Stimulated activated CD8-positive, alpha-beta memory T cell treated with anti-CD3 and anti-CD28 coated beads, Interleukin-12 subunit alpha, Interleukin-12 subunit beta, amount 100 ng/mL, for 1 hour (primary cell): ENCODE data around the gene SCNN1B.
"Not testable (repeated sequence)": the region's sequence is repeated elsewhere in the genome, so short reads cannot be mapped to it uniquely, and the experiment has no call there.

Experiments
- DNase-seq: peaks from one replicate; pipeline ENCODE4 v3.0.0-alpha.2; 2020; ENCODE audit warnings: low read depth

Gene SCNN1B

GRCh38 chr16:23381702-23382101, 79.6 kb downstream of the SCNN1B start:
- not testable (repeated sequence) for DNase-seq

- DNase-seq, result no peak
Measured at GRCh38 chr16:23382279-23382678, 80.2 kb downstream of the SCNN1B start.

- no peak for DNase-seq
Measured at GRCh38 chr16:23383881-23384280, 81.8 kb downstream of the SCNN1B start.

- DNase-seq, result no peak
Measured at GRCh38 chr16:23384878-23385277, 82.8 kb downstream of the SCNN1B start.

- no peak for DNase-seq
Measured at GRCh38 chr16:23385441-23385840, 83.3 kb downstream of the SCNN1B start.

DNA sequence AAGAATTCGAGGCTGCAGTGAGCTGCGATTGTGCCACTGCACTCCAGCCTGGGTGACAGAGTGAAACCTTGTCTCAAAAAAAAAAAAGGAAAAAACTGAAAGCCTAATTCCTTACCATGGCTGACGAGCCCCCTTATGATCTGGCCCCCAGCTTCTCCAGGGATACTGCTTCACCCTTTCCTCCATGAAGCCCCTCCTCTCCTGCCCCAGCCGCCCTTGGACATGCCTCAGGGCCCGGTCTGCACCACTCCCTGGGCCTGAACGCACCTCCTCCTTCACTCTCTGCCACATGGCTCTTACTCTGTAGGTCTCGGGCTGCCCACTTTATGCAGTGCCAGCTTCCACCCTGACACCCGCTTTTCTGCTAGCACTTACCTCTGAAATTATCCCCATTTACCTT, 85.6 kb downstream of the SCNN1B start:
- DNase-seq, result no peak

DNA sequence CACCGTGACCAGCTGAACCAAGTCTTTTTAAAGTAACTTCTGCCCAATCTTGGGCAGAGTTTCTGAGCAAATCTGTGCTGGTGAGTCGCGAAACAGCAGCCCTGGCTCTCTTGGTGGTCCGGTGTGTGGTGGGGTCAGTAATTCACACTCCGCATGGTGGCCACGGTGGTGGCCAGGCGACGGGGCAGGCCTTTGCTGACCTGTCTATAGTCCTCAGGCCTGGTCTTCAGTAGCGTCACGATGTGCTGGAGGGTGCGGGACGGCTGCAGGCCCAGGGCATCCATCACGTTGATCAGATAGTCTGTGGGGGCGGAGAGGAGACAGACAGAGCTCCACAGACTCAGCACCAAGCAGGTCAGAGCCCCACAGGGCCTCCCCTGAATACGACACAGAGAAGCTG, 86.7 kb downstream of the SCNN1B start:
- no peak for DNase-seq

DNA sequence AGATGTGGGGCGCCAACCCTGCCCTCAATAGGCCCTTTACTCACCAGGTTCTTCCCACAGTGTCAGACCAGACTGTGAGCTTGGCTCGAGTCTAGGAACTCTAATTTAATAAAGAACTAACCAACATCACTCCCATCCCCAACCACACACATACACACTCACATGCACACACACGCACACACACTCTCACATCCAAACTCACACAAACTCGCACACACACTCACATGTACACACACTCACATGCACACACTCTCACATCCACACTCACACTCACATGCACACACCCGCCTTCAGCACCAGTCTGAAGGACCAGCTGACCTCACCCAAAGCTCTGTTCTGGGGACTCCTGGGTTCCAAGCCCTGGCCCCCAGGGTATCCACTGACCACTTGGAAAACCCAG, 87.1 kb downstream of the SCNN1B start:
- no peak for DNase-seq

DNA sequence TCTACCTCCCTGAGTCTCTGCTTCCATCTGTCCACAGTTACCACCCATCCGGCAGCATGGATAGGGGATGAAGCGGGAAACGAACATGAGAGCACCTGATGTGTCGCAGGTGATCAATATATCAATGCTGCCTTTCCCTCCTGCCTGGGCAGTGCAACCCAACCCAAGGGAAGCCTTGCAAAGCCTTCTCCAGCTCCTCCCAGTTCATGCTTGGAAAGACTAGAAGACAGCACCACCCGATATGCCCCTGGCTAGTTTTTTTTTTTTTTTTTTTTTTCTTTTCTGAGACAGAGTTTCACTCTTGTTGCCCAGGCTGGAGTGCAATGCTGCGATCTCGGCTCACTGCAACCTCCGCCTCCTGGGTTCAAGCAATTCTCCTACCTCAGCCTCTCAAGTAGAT, 87.8 kb downstream of the SCNN1B start:
- DNase-seq, result not testable (repeated sequence)

GRCh38 chr16:23391381-23392222, 89.5 kb downstream of the SCNN1B start:
- DNase-seq, result no peak

DNA sequence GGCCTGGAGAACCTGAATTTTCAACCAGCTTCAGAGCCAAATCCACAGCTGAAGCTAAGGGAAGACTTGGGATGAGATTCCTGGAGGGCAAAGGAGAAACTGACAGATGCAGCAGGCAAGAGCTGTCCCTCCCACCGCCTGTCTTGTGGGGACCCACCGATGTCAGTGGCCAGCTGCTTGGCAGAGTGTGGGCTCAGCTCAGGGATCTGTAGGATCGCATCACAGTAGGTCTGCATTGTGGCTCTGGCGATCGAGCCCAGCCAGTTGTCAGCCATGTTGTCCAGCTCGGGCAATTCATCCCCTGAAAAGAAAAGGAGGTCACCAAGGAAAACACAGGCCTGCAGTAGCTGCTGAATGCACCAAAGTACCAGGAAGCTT, 90.1 kb downstream of the SCNN1B start:
- no peak for DNase-seq

GRCh38 chr16:23394141-23394831, 92.2 kb downstream of the SCNN1B start:
- no peak for DNase-seq

GRCh38 chr16:23395732-23396131, 93.6 kb downstream of the SCNN1B start:
- no peak for DNase-seq

GRCh38 chr16:23397464-23397863, 95.4 kb downstream of the SCNN1B start:
- DNase-seq, result no peak

- no peak for DNase-seq
Measured at GRCh38 chr16:23398987-23399805, 97.1 kb downstream of the SCNN1B start.

DNA sequence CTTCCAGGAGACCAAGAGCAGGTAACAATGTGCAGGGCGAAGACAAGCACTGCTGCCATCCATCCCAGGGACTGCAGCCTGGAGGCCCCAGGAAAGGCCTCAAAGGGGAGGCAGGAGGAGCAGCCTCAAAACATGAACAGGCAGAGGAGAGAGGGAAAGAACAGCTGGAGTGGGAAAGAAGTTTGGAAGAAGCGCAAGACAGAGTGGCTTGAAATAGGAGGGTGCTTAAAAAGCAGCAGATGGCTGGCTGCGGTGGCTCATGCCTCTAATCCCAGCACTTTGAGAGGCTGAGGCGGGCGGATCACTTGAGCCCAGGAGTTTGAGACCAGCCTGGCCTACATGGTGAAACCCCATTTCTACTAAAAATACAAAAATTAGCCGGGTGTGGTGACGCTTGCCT, 98.3 kb downstream of the SCNN1B start:
- DNase-seq, result not testable (repeated sequence)

DNA sequence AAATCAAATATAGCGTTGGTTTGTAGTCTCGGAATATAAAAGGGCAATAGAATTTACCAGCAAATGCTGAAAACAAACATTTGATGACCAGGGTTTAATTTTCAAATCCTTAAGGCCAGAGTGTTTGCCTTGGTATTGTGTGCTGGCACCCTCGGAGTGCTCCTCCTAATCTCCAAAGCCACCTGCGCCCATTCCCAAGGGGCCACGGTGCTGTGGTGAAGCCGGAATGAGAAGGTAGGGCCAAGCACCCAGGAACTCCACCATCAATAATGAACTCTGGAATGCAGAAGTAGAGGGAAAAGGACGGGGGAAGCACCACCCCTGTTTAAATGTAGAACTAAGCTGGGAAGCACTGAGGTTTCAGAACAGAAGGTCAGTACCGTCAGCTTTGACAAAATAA, 99.0 kb downstream of the SCNN1B start:
- no peak for DNase-seq

DNA sequence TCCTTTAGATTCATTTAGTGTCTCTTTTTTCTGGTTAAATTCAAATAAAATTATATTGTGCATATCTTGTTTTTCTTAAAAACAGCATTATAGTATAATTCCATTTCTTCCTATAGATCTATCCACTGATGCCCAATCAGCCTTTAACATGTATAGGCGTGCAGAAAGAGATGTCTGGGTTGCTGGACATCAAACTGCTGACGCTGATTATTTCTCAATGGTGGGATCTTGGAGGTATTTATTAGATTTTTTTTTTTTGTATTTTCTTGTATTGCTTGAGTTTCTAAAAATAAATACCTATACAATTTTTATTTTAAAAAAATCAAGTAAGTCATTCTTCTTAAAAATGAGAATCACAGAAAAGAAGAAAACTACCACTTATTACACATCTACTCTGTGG, 100.0 kb downstream of the SCNN1B start:
- DNase-seq, result no peak

- DNase-seq, result no peak
Measured at GRCh38 chr16:23403547-23403946, 101.4 kb downstream of the SCNN1B start.

DNA sequence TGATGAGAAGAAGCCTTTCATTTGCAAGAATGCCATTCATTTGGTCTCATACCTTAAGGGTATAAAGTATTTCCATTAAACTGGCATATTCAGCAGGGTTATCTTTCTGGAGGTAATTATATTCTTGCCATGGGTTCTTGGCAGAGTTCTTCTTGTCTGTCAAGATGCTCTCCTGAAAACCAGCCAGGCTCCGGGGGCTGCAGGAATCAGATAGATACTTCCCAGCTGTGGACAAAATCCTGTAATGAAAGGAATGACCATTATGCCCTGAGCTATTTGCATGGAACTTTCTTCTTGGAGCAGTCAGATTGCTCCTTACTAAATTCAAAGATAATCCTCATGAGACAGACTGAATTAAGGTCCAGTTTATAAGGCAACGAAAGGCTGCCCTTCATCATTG, 103.9 kb downstream of the SCNN1B start:
- DNase-seq, result no peak

DNA sequence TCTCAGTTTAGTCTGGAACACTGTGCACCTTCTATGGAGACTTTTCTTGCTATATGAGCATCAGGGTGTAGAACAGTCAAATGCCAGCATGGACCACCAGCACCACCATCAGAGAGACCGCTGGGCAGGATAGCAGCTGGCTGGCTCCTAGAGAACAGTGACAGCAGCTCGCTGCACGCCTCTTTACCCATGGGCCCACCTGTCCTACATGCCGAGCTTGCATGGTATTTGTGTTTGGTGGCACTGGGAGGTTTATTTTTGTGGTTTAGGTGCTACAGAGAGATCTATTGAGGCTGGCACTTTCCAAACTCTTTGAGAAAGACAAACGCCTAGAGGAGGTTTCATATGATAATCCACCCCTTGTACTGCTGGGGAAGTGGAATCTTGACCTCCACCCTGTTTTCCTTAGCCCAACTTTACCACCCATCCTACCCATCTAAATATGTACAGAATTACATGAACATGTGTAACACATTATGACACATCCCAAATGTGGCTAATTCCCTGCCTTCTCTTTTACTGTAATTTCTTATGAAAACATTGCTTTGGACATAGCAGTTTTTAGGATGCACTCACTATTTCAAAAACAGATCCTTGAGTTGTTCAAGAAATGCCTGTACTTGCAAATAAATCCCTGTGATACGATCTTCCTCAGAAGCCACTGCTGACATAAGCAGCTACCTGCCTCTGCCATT, 104.6 kb downstream of the SCNN1B start:
- no peak for DNase-seq
